ENCODE data around the gene ATF3. TPM values are rescaled to one million over a fixed set of nuclear protein-coding genes. Genes with fewer than 3 reads are reported as not detected.
A peak's percentile ranks its signal among the peaks of the same experiment; 100 is the strongest.
"Not testable (repeated sequence)": the region's sequence is repeated elsewhere in the genome, so short reads cannot be mapped to it uniquely, and the experiment has no call there.

ATF3 gene
- polyA plus RNA-seq, 6 donors from 2014 or later = 0.35 to 1.0 (median 0.76) TPM; not detected in 1

GRCh38 chr1:212645546-212646543 is 37.3 kb downstream of the ATF3 start:
- Mint-ChIP-seq H3K4me1 (no peaks in the 10 kb centered on the region), H3K36me3 (no peaks in the 10 kb centered on the region), H3K27ac (peak overlapping the region in 2 of 6 donors; percentile 28 to 38), H3K4me3 (no peak overlapping the region), H3K27me3 (peaks cover 6 to 13% (median 10%) of the 10 kb centered on the region in 3 donors), H3K9me3 (peaks cover 0 to 4% (median under 1%) of the 10 kb centered on the region in 7 donors)
- no peak for ATAC-seq (ENCODE audit: low read depth in 2 of 2)
- no peak for DNase-seq

- DNase-seq (no peak), ATAC-seq (ENCODE audit: low read depth in 2 of 2) (no peak)
- H3K27ac Mint-ChIP-seq = no peak overlapping the region
- peaks cover under 1 to 13% (median 10%) of the 10 kb centered on the region in 3 donors for H3K27me3 Mint-ChIP-seq
- no peaks in the 10 kb centered on the region for H3K9me3 Mint-ChIP-seq
- H3K4me3 Mint-ChIP-seq = no peak overlapping the region
- no peaks in the 10 kb centered on the region for H3K36me3 Mint-ChIP-seq
- no peaks in the 10 kb centered on the region for H3K4me1 Mint-ChIP-seq
These were observed 38.0 kb downstream of the ATF3 start for GRCh38 chr1:212646588-212646987.

GRCh38 chr1:212647004-212647403 is 38.4 kb downstream of the ATF3 start:
- Mint-ChIP-seq H3K4me1 (no peaks in the 10 kb centered on the region), H3K36me3 (no peaks in the 10 kb centered on the region), H3K27ac (no peak overlapping the region), H3K27me3 (peaks cover 0 to 13% (median 10%) of the 10 kb centered on the region in 3 donors), H3K9me3 (no peaks in the 10 kb centered on the region), H3K4me3 (no peak overlapping the region)
- no peak for DNase-seq
- no peak for ATAC-seq (ENCODE audit: low read depth in 2 of 2)

- Mint-ChIP-seq H3K36me3 (no peaks in the 10 kb centered on the region), H3K27me3 (peaks cover 0 to 13% (median 6%) of the 10 kb centered on the region in 3 donors), H3K4me1 (no peaks in the 10 kb centered on the region), H3K27ac (peak overlapping the region in 1 of 6 donors; percentile 48), H3K4me3 (no peak overlapping the region), H3K9me3 (no peaks in the 10 kb centered on the region)
- DNase-seq (no peak), ATAC-seq (ENCODE audit: low read depth in 2 of 2) (no peak)
These were observed 39.9 kb downstream of the ATF3 start for GRCh38 chr1:212648431-212648830.

- Mint-ChIP-seq H3K27ac (no peak overlapping the region), H3K9me3 (no peaks in the 10 kb centered on the region), H3K27me3 (peaks cover 3 to 17% (median 10%) of the 10 kb centered on the region in 3 donors), H3K4me1 (no peaks in the 10 kb centered on the region), H3K36me3 (no peaks in the 10 kb centered on the region), H3K4me3 (no peak overlapping the region)
- ATAC-seq (ENCODE audit: low read depth in 2 of 2) (no peak), DNase-seq (no peak)
These were observed 40.5 kb downstream of the ATF3 start for GRCh38 chr1:212649020-212649419.

- no peaks in the 10 kb centered on the region for H3K4me1 Mint-ChIP-seq
- no peak for DNase-seq
- H3K4me3 Mint-ChIP-seq = no peak overlapping the region
- no peaks in the 10 kb centered on the region for H3K9me3 Mint-ChIP-seq
- no peaks in the 10 kb centered on the region for H3K36me3 Mint-ChIP-seq
- peaks cover 15 to 29% (median 16%) of the 10 kb centered on the region in 3 donors for H3K27me3 Mint-ChIP-seq
- no peak overlapping the region for H3K27ac Mint-ChIP-seq
- ATAC-seq (ENCODE audit: low read depth in 2 of 2) = no peak
These were observed 41.7 kb downstream of the ATF3 start for GRCh38 chr1:212650228-212650627.

GRCh38 chr1:212651521-212651920 is 43.0 kb downstream of the ATF3 start:
- H3K36me3 Mint-ChIP-seq = no peaks in the 10 kb centered on the region
- no peak for ATAC-seq (ENCODE audit: low read depth in 2 of 2)
- no peak overlapping the region for H3K4me3 Mint-ChIP-seq
- H3K27me3 Mint-ChIP-seq = peaks cover 11 to 24% (median 22%) of the 10 kb centered on the region in 3 donors
- DNase-seq = no peak
- no peaks in the 10 kb centered on the region for H3K9me3 Mint-ChIP-seq
- H3K27ac Mint-ChIP-seq = no peak overlapping the region
- no peaks in the 10 kb centered on the region for H3K4me1 Mint-ChIP-seq

GRCh38 chr1:212651977-212652376 is 43.4 kb downstream of the ATF3 start:
- no peaks in the 10 kb centered on the region for H3K9me3 Mint-ChIP-seq
- H3K27me3 Mint-ChIP-seq = peaks cover 11 to 25% (median 22%) of the 10 kb centered on the region in 3 donors
- no peak overlapping the region for H3K4me3 Mint-ChIP-seq
- ATAC-seq (ENCODE audit: low read depth in 2 of 2) (no peak), DNase-seq (no peak)
- H3K36me3 Mint-ChIP-seq = no peaks in the 10 kb centered on the region
- no peaks in the 10 kb centered on the region for H3K4me1 Mint-ChIP-seq
- H3K27ac Mint-ChIP-seq = no peak overlapping the region

- H3K36me3 Mint-ChIP-seq = no peaks in the 10 kb centered on the region
- ATAC-seq (ENCODE audit: low read depth in 2 of 2) = no peak
- no peak for DNase-seq
- no peaks in the 10 kb centered on the region for H3K9me3 Mint-ChIP-seq
- H3K4me3 Mint-ChIP-seq = no peak overlapping the region
- no peaks in the 10 kb centered on the region for H3K4me1 Mint-ChIP-seq
- peaks cover 11 to 31% (median 29%) of the 10 kb centered on the region in 3 donors for H3K27me3 Mint-ChIP-seq
- peak overlapping the region in 1 of 6 donors; percentile 73 for H3K27ac Mint-ChIP-seq
These were observed 44.0 kb downstream of the ATF3 start for GRCh38 chr1:212652609-212653008.

- no peaks in the 10 kb centered on the region for H3K36me3 Mint-ChIP-seq
- DNase-seq (no peak), ATAC-seq (ENCODE audit: low read depth in 2 of 2) (no peak)
- H3K27ac Mint-ChIP-seq = peak overlapping the region in 1 of 6 donors; percentile 16
- H3K4me3 Mint-ChIP-seq = no peak overlapping the region
- no peaks in the 10 kb centered on the region for H3K4me1 Mint-ChIP-seq
- no peaks in the 10 kb centered on the region for H3K9me3 Mint-ChIP-seq
- peaks cover 11 to 45% (median 37%) of the 10 kb centered on the region in 3 donors for H3K27me3 Mint-ChIP-seq
These were observed 47.3 kb downstream of the ATF3 start for GRCh38 chr1:212655668-212656440.

- H3K36me3 Mint-ChIP-seq = no peaks in the 10 kb centered on the region
- peaks cover 11 to 49% (median 37%) of the 10 kb centered on the region in 3 donors for H3K27me3 Mint-ChIP-seq
- H3K4me3 Mint-ChIP-seq = no peak overlapping the region
- H3K4me1 Mint-ChIP-seq = no peaks in the 10 kb centered on the region
- H3K27ac Mint-ChIP-seq = no peak overlapping the region
- DNase-seq = no peak
- no peaks in the 10 kb centered on the region for H3K9me3 Mint-ChIP-seq
- no peak for ATAC-seq (ENCODE audit: low read depth in 2 of 2)
These were observed 48.2 kb downstream of the ATF3 start for GRCh38 chr1:212656730-212657129.

- not testable (repeated sequence) for H3K9me3 Mint-ChIP-seq; H3K4me1 Mint-ChIP-seq; H3K36me3 Mint-ChIP-seq; H3K4me3 Mint-ChIP-seq; DNase-seq; H3K27ac Mint-ChIP-seq; ATAC-seq (ENCODE audit: low read depth in 2 of 2)
- peaks cover 11 to 53% (median 37%) of the 10 kb centered on the region in 3 donors for H3K27me3 Mint-ChIP-seq
These were observed 49.7 kb downstream of the ATF3 start for GRCh38 chr1:212658250-212658649.

- Mint-ChIP-seq H3K9me3 (no peaks in the 10 kb centered on the region), H3K36me3 (no peaks in the 10 kb centered on the region), H3K27me3 (peaks cover 0 to 28% (median 0%) of the 10 kb centered on the region in 3 donors), H3K4me3 (peak overlapping the region in 4 of 8 donors; percentile 44 to 74 (median 69)), H3K4me1 (peaks cover 4 to 16% (median 5%) of the 10 kb centered on the region in 3 donors), H3K27ac (no peak overlapping the region)
- no peak for DNase-seq
- ATAC-seq (ENCODE audit: low read depth in 2 of 2) = no peak
These were observed 56.0 kb downstream of the ATF3 start for GRCh38 chr1:212664409-212665199.
